GM21825 (cell line): ENCODE results near the gene DNAJB11.
"Not testable (repeated sequence)": the region's sequence is repeated elsewhere in the genome, so short reads cannot be mapped to it uniquely, and the experiment has no call there.

ENCODE experiments used
- ATAC-seq: cut with Tn5 transposase; IDR thresholded peaks from one replicate; pipeline ENCODE4 v1.9.1; 2021; ENCODE audit warnings: mild to moderate bottlenecking, moderate library complexity; ENCODE audit not compliant: unreplicated experiment

Gene DNAJB11

GRCh38 chr3:186551387-186551786, 19.1 kb upstream of the DNAJB11 start:
- no peak for ATAC-seq

- no peak for ATAC-seq
These were observed 18.0 kb upstream of the DNAJB11 start for GRCh38 chr3:186552408-186553031.

GRCh38 chr3:186564586-186564985, 5.9 kb upstream of the DNAJB11 start:
- ATAC-seq: no peak

GRCh38 chr3:186566772-186567071, 3.8 kb upstream of the DNAJB11 start:
- no peak for ATAC-seq

GRCh38 chr3:186567072-186567921, 3.2 kb upstream of the DNAJB11 start, which contains the start of gene TBCCD1:
TSS of gene TBCCD1 (minus strand) at chr3:186567339. CDS start at chr3:186564329, 3,010 bp downstream.
- ATAC-seq: peak; percentile 43

- ATAC-seq: not testable (repeated sequence)
These were observed 1.2 kb upstream of the DNAJB11 start for GRCh38 chr3:186569361-186569760.

- ATAC-seq: no peak
These were observed 783 bp upstream of the DNAJB11 start for GRCh38 chr3:186569779-186570095.

GRCh38 chr3:186570941-186571643, 572 bp downstream of the DNAJB11 start:
- no peak for ATAC-seq

- no peak for ATAC-seq
These were observed 1.1 kb downstream of the DNAJB11 start for GRCh38 chr3:186571644-186572013.

GRCh38 chr3:186577521-186577920, 7.0 kb downstream of the DNAJB11 start:
- no peak for ATAC-seq

- no peak for ATAC-seq
These were observed 10.3 kb downstream of the DNAJB11 start for GRCh38 chr3:186580785-186581184.

- ATAC-seq: no peak
These were observed 12.0 kb downstream of the DNAJB11 start for GRCh38 chr3:186582541-186582940.

GRCh38 chr3:186583831-186584230, 13.3 kb downstream of the DNAJB11 start:
- no peak for ATAC-seq

GRCh38 chr3:186586245-186586644, 15.7 kb downstream of the DNAJB11 start:
- ATAC-seq: not testable (repeated sequence)

- ATAC-seq: no peak
These were observed 16.7 kb downstream of the DNAJB11 start for GRCh38 chr3:186587183-186587582.

GRCh38 chr3:186588632-186589031, 18.1 kb downstream of the DNAJB11 start:
- ATAC-seq: no peak

GRCh38 chr3:186589121-186589520, 18.6 kb downstream of the DNAJB11 start:
- no peak for ATAC-seq

GRCh38 chr3:186589856-186590579, 19.5 kb downstream of the DNAJB11 start:
- ATAC-seq: no peak

GRCh38 chr3:186590580-186591295, 20.2 kb downstream of the DNAJB11 start:
- ATAC-seq: no peak

GRCh38 chr3:186592682-186593081, 22.2 kb downstream of the DNAJB11 start:
- ATAC-seq: no peak

GRCh38 chr3:186593862-186594261, 23.3 kb downstream of the DNAJB11 start:
- ATAC-seq: no peak
